Measurements from ENCODE around the gene C1QTNF9. TPM values are rescaled to one million over a fixed set of nuclear protein-coding genes. Genes with fewer than 3 reads are reported as not detected.
"Not testable (repeated sequence)": the region's sequence is repeated elsewhere in the genome, so short reads cannot be mapped to it uniquely, and the experiment has no call there.

C1QTNF9 gene
- total and polyA plus RNA-seq, 4 donors: 0.13 to 0.99 (median 0.42) TPM; not detected in 1

GRCh38 chr13:24348797-24349515 is 39.6 kb downstream of the C1QTNF9 start:
- H3K36me3 ChIP-seq (ENCODE audit: control insufficient read depth in 1 of 2, insufficient read depth in 2 of 2, low read length in 1 of 2): no peaks in the 10 kb centered on the region
- H3K27me3 ChIP-seq (ENCODE audit: control insufficient read depth in 1 of 2, insufficient read depth in 2 of 2, low read length in 1 of 2): no peaks in the 10 kb centered on the region
- no peak overlapping the region for H3K27ac ChIP-seq (ENCODE audit: low read depth in 1 of 2, low read length in 2 of 2)
- H3K4me1 ChIP-seq (ENCODE audit: control insufficient read depth in 1 of 2, insufficient read depth in 2 of 2, low read length in 2 of 2): no peaks in the 10 kb centered on the region
- DNase-seq (no peak), ATAC-seq (ENCODE audit: low FRiP score) (no peak)
- 76 to 78% methylated on average over 6 of the region's 6 CpGs for WGBS, 2 donors
- H3K9me3 ChIP-seq (ENCODE audit: control insufficient read depth, low read length): peaks cover 4% of the 10 kb centered on the region
- intact Hi-C loops (cut with DNase I): no loop called here
- H3K4me3 ChIP-seq (ENCODE audit: low read length in 2 of 2): no peak overlapping the region

- DNase-seq; H3K4me3 ChIP-seq (ENCODE audit: low read length in 2 of 2); H3K9me3 ChIP-seq (ENCODE audit: control insufficient read depth, low read length); H3K27ac ChIP-seq (ENCODE audit: low read depth in 1 of 2, low read length in 2 of 2); H3K4me1 ChIP-seq (ENCODE audit: control insufficient read depth in 1 of 2, insufficient read depth in 2 of 2, low read length in 2 of 2); H3K36me3 ChIP-seq (ENCODE audit: control insufficient read depth in 1 of 2, insufficient read depth in 2 of 2, low read length in 1 of 2); H3K27me3 ChIP-seq (ENCODE audit: control insufficient read depth in 1 of 2, insufficient read depth in 2 of 2, low read length in 1 of 2): not testable (repeated sequence)
- 85 to 91% methylated on average over 3 of the region's 3 CpGs for WGBS, 2 donors
- ATAC-seq (ENCODE audit: low FRiP score): peak; percentile 26
- intact Hi-C loops (cut with DNase I): loop anchor here in 1 of 2 donors (10.0 kb wide), 1 partner anchor 1415 kb away; no protein-coding TSS in a partner anchor
Observed at GRCh38 chr13:24349778-24350664, 40.6 kb downstream of the C1QTNF9 start.

DNA sequence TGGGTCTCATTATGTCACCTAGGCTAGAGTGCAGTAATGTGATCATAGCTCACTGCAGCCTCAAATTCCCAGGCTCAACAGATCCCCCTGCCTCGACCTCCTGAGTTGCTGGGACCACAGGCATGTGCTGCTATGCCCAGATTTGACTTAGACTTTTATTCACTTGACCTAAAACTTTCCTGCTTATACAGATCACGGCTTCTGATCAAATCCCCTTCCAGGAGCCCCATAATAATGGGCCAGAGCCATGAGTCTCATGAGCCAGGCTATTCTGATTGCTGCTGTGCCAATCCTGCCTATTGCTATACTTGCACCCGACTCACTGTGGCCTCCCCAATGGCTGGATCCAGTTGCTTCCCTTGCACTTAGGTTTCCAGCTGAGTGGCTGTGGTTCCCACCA is 42.0 kb downstream of the C1QTNF9 start:
- 72 to 74% methylated on average over 3 of the region's 3 CpGs for WGBS, 2 donors
- no peak overlapping the region for H3K4me3 ChIP-seq (ENCODE audit: low read length in 2 of 2)
- no peak for DNase-seq
- no peak overlapping the region for H3K27ac ChIP-seq (ENCODE audit: low read depth in 1 of 2, low read length in 2 of 2)
- H3K4me1 ChIP-seq (ENCODE audit: control insufficient read depth in 1 of 2, insufficient read depth in 2 of 2, low read length in 2 of 2): no peaks in the 10 kb centered on the region
- ATAC-seq (ENCODE audit: low FRiP score): no peak
- peaks cover 4% of the 10 kb centered on the region for H3K9me3 ChIP-seq (ENCODE audit: control insufficient read depth, low read length)
- no peaks in the 10 kb centered on the region for H3K36me3 ChIP-seq (ENCODE audit: control insufficient read depth in 1 of 2, insufficient read depth in 2 of 2, low read length in 1 of 2)
- H3K27me3 ChIP-seq (ENCODE audit: control insufficient read depth in 1 of 2, insufficient read depth in 2 of 2, low read length in 1 of 2): no peaks in the 10 kb centered on the region
- intact Hi-C loops (cut with DNase I): loop anchor here in 1 of 2 donors (10.0 kb wide), 1 partner anchor 1417 kb away; no protein-coding TSS in a partner anchor

- Histone ChIP-seq H3K4me3 (ENCODE audit: low read length in 2 of 2) (no peak overlapping the region), H3K4me1 (ENCODE audit: control insufficient read depth in 1 of 2, insufficient read depth in 2 of 2, low read length in 2 of 2) (no peaks in the 10 kb centered on the region), H3K27ac (ENCODE audit: low read depth in 1 of 2, low read length in 2 of 2) (no peak overlapping the region), H3K36me3 (ENCODE audit: control insufficient read depth in 1 of 2, insufficient read depth in 2 of 2, low read length in 1 of 2) (no peaks in the 10 kb centered on the region), H3K9me3 (ENCODE audit: control insufficient read depth, low read length) (peaks cover 4% of the 10 kb centered on the region), H3K27me3 (ENCODE audit: control insufficient read depth in 1 of 2, insufficient read depth in 2 of 2, low read length in 1 of 2) (no peaks in the 10 kb centered on the region)
- WGBS, 2 donors: 42 to 78% methylated on average over 1 of the region's 1 CpG
- intact Hi-C loops (cut with DNase I): loop anchor here in 1 of 2 donors (10.0 kb wide), 1 partner anchor 1419 kb away; no protein-coding TSS in a partner anchor
- ATAC-seq (ENCODE audit: low FRiP score) (no peak), DNase-seq (no peak)
Observed at GRCh38 chr13:24353736-24354135, 44.4 kb downstream of the C1QTNF9 start.

- H3K4me3 ChIP-seq (ENCODE audit: low read length in 2 of 2): no peak overlapping the region
- no peak overlapping the region for H3K27ac ChIP-seq (ENCODE audit: low read depth in 1 of 2, low read length in 2 of 2)
- intact Hi-C loops (cut with DNase I): loop anchor here in 1 of 2 donors (10.0 kb wide), 1 partner anchor 1420 kb away; no protein-coding TSS in a partner anchor
- H3K27me3 ChIP-seq (ENCODE audit: control insufficient read depth in 1 of 2, insufficient read depth in 2 of 2, low read length in 1 of 2): no peaks in the 10 kb centered on the region
- no peaks in the 10 kb centered on the region for H3K4me1 ChIP-seq (ENCODE audit: control insufficient read depth in 1 of 2, insufficient read depth in 2 of 2, low read length in 2 of 2)
- WGBS, 2 donors: 70 to 81% methylated on average over 13 of the region's 13 CpGs
- DNase-seq (no peak), ATAC-seq (ENCODE audit: low FRiP score) (no peak)
- no peaks in the 10 kb centered on the region for H3K9me3 ChIP-seq (ENCODE audit: control insufficient read depth, low read length)
- no peaks in the 10 kb centered on the region for H3K36me3 ChIP-seq (ENCODE audit: control insufficient read depth in 1 of 2, insufficient read depth in 2 of 2, low read length in 1 of 2)
Observed at GRCh38 chr13:24355103-24355502, 45.7 kb downstream of the C1QTNF9 start.

- Histone ChIP-seq H3K4me3 (ENCODE audit: low read length in 2 of 2) (no peak overlapping the region), H3K9me3 (ENCODE audit: control insufficient read depth, low read length) (no peaks in the 10 kb centered on the region), H3K4me1 (ENCODE audit: control insufficient read depth in 1 of 2, insufficient read depth in 2 of 2, low read length in 2 of 2) (no peaks in the 10 kb centered on the region), H3K27me3 (ENCODE audit: control insufficient read depth in 1 of 2, insufficient read depth in 2 of 2, low read length in 1 of 2) (no peaks in the 10 kb centered on the region), H3K36me3 (ENCODE audit: control insufficient read depth in 1 of 2, insufficient read depth in 2 of 2, low read length in 1 of 2) (no peaks in the 10 kb centered on the region), H3K27ac (ENCODE audit: low read depth in 1 of 2, low read length in 2 of 2) (no peak overlapping the region)
- ATAC-seq (ENCODE audit: low FRiP score) (no peak), DNase-seq (no peak)
- intact Hi-C loops (cut with DNase I): loop anchor here in 1 of 2 donors (10.0 kb wide), 1 partner anchor 1421 kb away; no protein-coding TSS in a partner anchor
- WGBS, 2 donors: 90 to 92% methylated on average over 7 of the region's 7 CpGs
Observed at GRCh38 chr13:24356270-24356669, 46.9 kb downstream of the C1QTNF9 start.

DNA sequence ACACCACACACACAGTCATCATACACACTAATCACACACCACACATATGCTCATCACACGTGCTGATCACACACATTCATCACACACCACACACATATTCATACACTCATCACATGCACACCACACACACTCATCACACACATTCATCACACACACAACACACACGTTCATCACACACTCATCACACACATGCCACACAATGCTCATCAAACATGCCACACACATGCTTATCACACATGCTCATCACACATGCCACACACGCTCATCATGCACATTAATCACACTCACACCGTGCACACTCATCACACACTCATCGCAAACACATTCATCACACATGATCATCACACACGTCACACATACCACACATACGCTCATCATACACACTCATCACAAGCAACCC is 47.5 kb downstream of the C1QTNF9 start:
- Histone ChIP-seq H3K27me3 (ENCODE audit: control insufficient read depth in 1 of 2, insufficient read depth in 2 of 2, low read length in 1 of 2) (no peaks in the 10 kb centered on the region), H3K4me1 (ENCODE audit: control insufficient read depth in 1 of 2, insufficient read depth in 2 of 2, low read length in 2 of 2) (no peaks in the 10 kb centered on the region), H3K36me3 (ENCODE audit: control insufficient read depth in 1 of 2, insufficient read depth in 2 of 2, low read length in 1 of 2) (no peaks in the 10 kb centered on the region), H3K4me3 (ENCODE audit: low read length in 2 of 2) (no peak overlapping the region), H3K9me3 (ENCODE audit: control insufficient read depth, low read length) (no peaks in the 10 kb centered on the region), H3K27ac (ENCODE audit: low read depth in 1 of 2, low read length in 2 of 2) (no peak overlapping the region)
- DNase-seq (no peak), ATAC-seq (ENCODE audit: low FRiP score) (no peak)
- WGBS, 2 donors: 94 to 97% methylated on average over 7 of the region's 7 CpGs
- intact Hi-C loops (cut with DNase I): loop anchor here in 1 of 2 donors (10.0 kb wide), 1 partner anchor 1422 kb away; no protein-coding TSS in a partner anchor

DNA sequence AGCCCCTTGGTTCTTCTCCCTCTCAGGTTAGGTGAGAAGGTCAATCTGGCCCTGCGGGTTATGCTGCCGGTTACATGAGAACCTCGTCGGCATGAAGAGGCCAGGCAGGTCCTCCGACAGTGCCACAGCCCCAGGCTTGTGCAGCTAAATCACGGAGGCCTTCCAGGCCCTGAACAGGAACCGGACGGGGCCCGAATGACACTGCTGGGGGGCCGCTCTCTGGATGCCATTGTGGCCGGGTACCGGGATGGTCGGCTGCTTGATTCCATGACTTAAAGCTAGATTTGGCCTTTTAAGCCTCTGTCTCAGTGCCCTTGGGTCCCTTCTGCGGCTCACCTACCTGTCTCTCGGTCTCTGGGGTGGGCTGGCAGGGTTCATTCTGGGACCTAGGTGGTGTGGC is 48.4 kb downstream of the C1QTNF9 start:
- 87 to 93% methylated on average over 15 of the region's 15 CpGs for WGBS, 2 donors
- Histone ChIP-seq H3K4me3 (ENCODE audit: low read length in 2 of 2) (no peak overlapping the region), H3K36me3 (ENCODE audit: control insufficient read depth in 1 of 2, insufficient read depth in 2 of 2, low read length in 1 of 2) (no peaks in the 10 kb centered on the region), H3K27ac (ENCODE audit: low read depth in 1 of 2, low read length in 2 of 2) (no peak overlapping the region), H3K4me1 (ENCODE audit: control insufficient read depth in 1 of 2, insufficient read depth in 2 of 2, low read length in 2 of 2) (no peaks in the 10 kb centered on the region), H3K9me3 (ENCODE audit: control insufficient read depth, low read length) (no peaks in the 10 kb centered on the region), H3K27me3 (ENCODE audit: control insufficient read depth in 1 of 2, insufficient read depth in 2 of 2, low read length in 1 of 2) (no peaks in the 10 kb centered on the region)
- DNase-seq (no peak), ATAC-seq (ENCODE audit: low FRiP score) (no peak)
- intact Hi-C loops (cut with DNase I): loop anchor here in 1 of 2 donors (10.0 kb wide), 1 partner anchor 1423 kb away; no protein-coding TSS in a partner anchor
